GM18519 (cell line): ENCODE results near the gene HIBADH.
"Not testable (repeated sequence)": the region's sequence is repeated elsewhere in the genome, so short reads cannot be mapped to it uniquely, and the experiment has no call there.

Source experiments
- ATAC-seq: cut with Tn5 transposase; IDR thresholded peaks from one replicate; pipeline ENCODE4 v1.9.1; 2021; ENCODE audit warnings: mild to moderate bottlenecking, moderate library complexity; ENCODE audit not compliant: unreplicated experiment, low FRiP score

HIBADH gene

GRCh38 chr7:27639851-27640250, 22.8 kb downstream of the HIBADH start:
- ATAC-seq, result no peak

- ATAC-seq, result not testable (repeated sequence)
Measured at GRCh38 chr7:27639048-27639447, 23.6 kb downstream of the HIBADH start.

GRCh38 chr7:27636326-27637006, 26.2 kb downstream of the HIBADH start:
- ATAC-seq, result no peak

- no peak for ATAC-seq
Measured at GRCh38 chr7:27635728-27636127, 27.0 kb downstream of the HIBADH start.

- ATAC-seq, result no peak
Measured at GRCh38 chr7:27634671-27635493, 27.8 kb downstream of the HIBADH start.

- no peak for ATAC-seq
Measured at GRCh38 chr7:27633062-27633461, 29.6 kb downstream of the HIBADH start.

- ATAC-seq, result no peak
Measured at GRCh38 chr7:27631391-27631790, 31.3 kb downstream of the HIBADH start.

GRCh38 chr7:27627146-27627545, 35.5 kb downstream of the HIBADH start:
- no peak for ATAC-seq

GRCh38 chr7:27619492-27619891, 43.2 kb downstream of the HIBADH start:
- no peak for ATAC-seq

- ATAC-seq, result no peak
Measured at GRCh38 chr7:27617651-27618381, 44.9 kb downstream of the HIBADH start.

DNA sequence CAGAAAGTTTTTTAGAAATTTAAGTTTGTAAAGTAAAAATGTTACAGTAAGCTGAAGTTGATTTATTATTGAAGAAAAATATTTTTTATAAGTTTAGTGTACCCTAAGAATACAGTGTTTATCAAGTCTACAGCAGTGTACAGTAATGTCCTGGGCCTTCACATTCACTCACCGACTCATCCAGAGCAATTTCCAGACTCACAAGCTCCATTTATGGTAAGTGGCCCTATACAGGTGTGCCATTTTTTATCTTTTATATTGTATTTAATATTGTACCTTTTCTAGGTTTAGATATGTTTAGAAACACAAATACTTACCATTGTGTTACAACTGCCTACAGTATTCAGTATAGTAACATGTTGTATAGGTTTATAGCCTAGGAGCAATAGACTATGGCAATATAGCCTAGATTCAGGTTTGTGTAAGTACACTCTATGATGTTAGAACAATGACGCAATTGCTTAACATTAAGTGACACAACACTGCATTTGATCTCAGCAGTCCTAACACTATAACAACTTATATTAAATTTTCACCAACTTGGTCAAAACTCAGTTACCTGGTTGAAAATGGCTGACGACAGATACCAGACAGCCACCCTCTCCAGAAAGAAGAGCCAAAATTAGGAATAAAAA, 45.7 kb downstream of the HIBADH start:
- ATAC-seq, result no peak

GRCh38 chr7:27616186-27616491, 46.5 kb downstream of the HIBADH start:
- no peak for ATAC-seq

- ATAC-seq, result no peak
Measured at GRCh38 chr7:27615420-27616185, 47.1 kb downstream of the HIBADH start.

GRCh38 chr7:27614095-27614494, 48.6 kb downstream of the HIBADH start:
- ATAC-seq, result no peak

DNA sequence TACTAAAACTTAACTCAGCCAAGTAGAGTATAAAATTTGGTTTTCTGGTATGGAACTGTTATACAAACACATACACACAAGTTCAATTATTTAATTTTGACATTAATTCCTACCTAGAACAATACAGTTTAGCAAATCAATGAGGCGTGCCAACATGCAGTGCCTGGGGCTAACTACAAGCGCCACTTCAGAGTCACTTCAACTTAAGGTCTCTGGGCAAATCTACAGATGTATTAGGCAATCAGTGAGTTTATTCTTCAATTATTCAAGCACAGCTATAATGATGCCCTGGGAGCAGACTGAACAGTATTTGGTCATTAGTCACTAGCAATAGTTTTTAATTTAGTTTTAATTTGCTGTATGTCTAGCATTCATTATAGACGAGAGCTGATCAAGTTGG, 51.6 kb downstream of the HIBADH start:
- no peak for ATAC-seq

DNA sequence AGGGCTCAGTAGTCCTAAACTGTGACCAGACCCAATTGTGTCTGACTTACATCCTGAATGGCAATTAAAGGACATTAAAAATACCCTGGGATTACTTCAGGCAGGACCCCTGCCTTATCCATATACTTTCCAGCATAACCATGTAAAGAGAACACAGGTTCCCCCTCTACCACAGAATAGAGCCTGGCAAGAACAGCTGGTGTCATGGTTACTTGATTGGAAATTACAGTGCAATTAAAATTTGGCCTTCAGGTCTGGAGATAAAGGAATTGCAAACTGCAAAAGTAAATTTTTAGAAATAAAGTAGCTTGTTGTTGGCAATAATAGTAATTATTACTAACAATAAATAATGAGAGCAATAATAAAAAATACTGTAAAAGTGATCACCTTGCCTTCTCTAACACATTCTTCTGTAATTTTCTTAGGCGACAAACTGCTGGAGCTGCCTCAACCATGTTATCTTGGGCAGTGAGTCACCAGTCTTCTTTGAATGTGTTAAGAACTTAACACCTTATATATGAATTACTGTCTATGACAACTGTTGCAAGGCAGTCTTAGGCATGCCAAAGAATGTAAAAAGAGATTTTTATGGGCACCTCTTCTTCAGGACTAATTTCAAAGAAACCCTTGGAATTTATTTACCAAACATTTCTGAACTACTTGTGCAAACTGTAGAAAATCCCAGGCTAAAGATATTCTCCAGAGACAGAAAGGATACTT, 53.7 kb downstream of the HIBADH start:
- no peak for ATAC-seq

DNA sequence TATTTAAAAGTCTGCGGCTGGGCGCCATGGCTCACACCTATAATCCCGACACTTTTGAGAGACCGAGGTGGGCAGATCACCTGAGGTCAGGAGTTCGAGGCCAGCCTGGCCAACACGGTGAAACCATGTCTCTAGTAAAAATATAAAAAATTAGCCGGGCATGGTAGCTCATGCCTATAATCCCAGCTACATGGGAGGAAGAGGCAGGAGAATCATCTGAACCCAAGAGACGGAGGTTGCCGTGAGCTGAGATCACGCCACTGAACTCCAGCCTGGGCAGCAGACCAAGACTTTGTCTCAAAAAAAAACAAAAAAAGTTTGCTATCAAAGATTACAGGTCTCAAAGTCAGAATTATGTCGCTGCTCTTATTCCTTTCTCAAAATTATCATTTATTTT, 55.5 kb downstream of the HIBADH start:
- ATAC-seq, result no peak

GRCh38 chr7:27606270-27607209, 56.1 kb downstream of the HIBADH start:
- no peak for ATAC-seq
